ENCODE results near the gene OSBPL8. TPM values are rescaled to one million over a fixed set of nuclear protein-coding genes. Genes with fewer than 3 reads are reported as not detected.

Gene OSBPL8
- total RNA-seq, 1 experiment from 2014 or later = 43.7 TPM

DNA sequence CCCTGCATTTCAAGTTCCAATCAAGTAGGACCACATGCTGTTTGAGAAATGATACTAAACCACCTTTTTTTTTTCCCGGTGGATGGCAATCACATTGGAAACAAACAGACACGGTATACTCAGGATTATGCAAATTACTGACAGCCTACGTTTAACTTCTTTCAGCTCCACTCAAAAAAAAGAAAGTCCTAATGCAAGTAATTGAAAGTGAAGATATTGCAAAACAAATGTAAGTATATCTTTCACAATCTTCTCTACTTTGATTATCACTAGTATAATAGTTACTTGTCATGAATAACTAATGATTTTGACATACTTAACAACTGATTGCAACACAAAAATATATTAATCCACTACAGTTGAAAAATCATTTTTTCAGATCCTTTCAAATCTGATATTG is 2.6 kb upstream of the OSBPL8 start:
- DNase-seq = no peak
- H3K36me3 ChIP-seq = peaks cover 2% of the 10 kb centered on the region; the same call in 1 of the 2 replicates
- H3K4me3 ChIP-seq = no peak overlapping the region
- no peaks in the 10 kb centered on the region for H3K9me3 ChIP-seq
- H3K27me3 ChIP-seq = no peaks in the 10 kb centered on the region

DNA sequence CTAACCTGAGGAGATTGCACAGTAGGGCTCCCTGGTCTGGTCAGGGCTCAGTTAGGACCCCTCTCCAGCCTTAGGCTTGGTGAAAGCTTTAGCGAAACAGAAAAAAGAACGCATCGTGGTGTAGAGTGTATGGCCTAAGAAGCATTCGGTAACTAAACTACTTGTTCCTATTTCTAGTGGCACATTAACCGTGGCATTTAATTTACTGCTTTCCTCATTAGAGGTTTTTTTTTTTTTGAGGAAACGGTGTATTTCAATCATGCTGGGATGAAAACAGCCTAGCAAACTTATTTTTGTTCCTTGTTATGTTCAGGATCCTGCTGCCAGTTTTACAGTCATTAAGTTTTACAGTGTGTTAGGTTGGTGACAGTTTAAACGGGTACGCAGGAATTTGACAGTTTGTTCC is 518 bp upstream of the OSBPL8 start:
- H3K27me3 ChIP-seq = no peaks in the 10 kb centered on the region
- peaks cover 2% of the 10 kb centered on the region; the same call in 1 of the 2 replicates for H3K36me3 ChIP-seq
- no peaks in the 10 kb centered on the region for H3K9me3 ChIP-seq
- H3K4me3 ChIP-seq = peak overlapping the region; percentile 94
- DNase-seq = no peak

DNA sequence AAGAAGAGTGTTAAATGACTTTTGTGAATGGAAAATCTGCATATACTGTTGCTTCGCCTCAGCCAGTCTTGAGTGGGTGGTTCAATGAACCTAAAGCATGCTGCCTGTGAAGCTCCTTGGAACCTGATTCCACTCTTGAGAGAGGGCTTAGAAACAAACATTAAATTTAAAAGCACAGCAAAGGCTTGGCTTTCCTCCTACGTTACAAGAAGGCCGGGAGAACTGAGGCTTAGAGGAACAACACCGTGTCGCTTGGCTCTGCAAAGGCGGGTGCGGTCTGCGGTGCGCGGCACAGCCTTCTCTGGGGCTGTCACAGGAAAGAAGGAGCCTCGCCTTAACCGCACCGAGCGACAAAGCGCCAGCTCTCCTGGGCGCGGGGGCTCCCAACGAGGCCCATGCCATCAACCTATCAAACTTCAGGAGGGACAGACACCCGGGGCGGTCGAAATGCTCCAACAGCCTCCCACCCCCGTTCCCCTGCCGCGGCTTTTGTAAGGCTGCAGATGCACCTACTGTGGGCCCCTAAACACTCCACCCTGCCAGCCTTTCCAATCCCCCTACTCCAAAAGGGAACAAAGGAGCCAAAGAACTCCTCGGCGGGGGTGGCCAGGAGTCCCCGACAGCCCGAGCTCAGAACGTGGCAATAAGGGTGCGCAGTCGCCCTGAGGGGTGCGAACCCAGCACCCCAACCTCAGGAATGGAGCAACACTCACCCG is 729 bp downstream of the OSBPL8 start:
- Histone ChIP-seq H3K27me3 (no peaks in the 10 kb centered on the region), H3K9me3 (no peaks in the 10 kb centered on the region), H3K4me3 (peak overlapping the region; percentile 94), H3K36me3 (peaks cover 2% of the 10 kb centered on the region; the same call in 1 of the 2 replicates)
- peak; percentile 40 for DNase-seq

DNA sequence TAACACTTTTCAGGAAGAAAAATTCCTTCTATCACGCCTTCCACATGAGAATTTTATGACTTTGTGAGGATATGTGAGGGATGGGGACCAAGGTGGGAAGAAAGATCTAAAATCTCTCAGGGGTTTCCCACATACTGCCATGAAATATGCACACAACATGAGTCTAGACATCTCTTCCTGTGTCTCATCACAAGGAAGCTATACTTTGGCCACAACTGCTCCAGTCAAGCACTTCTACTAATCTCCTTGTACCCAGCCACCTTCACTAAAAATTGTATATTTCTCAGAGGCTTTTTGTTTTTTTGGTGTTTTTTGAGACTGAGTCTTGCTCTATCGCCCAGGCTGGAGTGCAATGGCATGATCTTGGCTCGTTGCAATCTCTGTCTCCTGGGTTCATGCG is 3.2 kb downstream of the OSBPL8 start:
- no peak for DNase-seq
- Histone ChIP-seq H3K27me3 (no peaks in the 10 kb centered on the region), H3K4me3 (no peak overlapping the region), H3K36me3 (peaks cover 2% of the 10 kb centered on the region; the same call in 1 of the 2 replicates), H3K9me3 (no peaks in the 10 kb centered on the region)

DNA sequence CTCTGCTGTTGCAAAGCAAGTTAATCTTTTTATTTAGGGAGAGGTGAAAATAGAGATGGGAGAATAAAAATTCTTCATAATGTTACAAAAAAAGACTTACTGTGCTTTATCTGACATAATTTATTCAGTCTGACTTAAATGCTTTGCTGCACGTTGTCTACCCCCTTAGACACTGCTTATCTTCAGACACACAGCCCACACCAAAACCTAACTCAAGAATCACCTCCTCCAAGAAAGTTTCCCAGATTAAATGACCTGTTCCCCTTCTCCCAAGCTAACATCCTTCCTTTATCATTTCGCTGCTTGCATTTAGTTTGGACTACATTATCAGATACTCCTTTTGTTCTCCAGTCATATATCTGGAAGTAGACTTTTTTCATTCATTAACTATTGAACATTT is 3.8 kb downstream of the OSBPL8 start:
- Histone ChIP-seq H3K27me3 (no peaks in the 10 kb centered on the region), H3K36me3 (peaks cover 2% of the 10 kb centered on the region; the same call in 1 of the 2 replicates), H3K4me3 (no peak overlapping the region), H3K9me3 (no peaks in the 10 kb centered on the region)
- DNase-seq = no peak

DNA sequence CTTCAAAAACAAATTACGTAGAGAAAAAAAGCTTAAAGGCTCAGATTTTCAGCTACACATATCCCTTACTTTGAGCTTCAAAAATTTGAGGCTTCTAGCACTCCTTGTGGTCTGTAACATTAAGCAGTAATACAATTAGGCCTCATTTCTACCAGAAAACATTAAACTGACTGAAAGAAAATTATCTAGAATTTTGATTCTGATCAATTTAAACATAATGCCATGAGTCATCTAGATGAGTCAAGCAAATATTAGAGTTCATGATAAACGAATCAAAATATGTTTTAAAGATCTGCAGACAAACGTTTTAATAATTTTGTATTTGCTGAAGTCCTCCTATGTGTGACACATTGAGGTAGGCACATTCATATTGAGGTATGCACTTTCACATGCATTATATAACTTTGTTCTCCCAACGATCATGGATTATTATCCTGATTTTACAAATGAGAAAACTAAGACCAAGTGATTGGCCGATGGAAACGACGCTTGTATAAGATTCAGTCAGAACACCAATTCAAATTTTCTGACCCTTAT is 4.3 kb downstream of the OSBPL8 start:
- Histone ChIP-seq H3K4me3 (no peak overlapping the region), H3K27me3 (no peaks in the 10 kb centered on the region), H3K9me3 (no peaks in the 10 kb centered on the region), H3K36me3 (peaks cover 2% of the 10 kb centered on the region; the same call in 1 of the 2 replicates)
- no peak for DNase-seq

DNA sequence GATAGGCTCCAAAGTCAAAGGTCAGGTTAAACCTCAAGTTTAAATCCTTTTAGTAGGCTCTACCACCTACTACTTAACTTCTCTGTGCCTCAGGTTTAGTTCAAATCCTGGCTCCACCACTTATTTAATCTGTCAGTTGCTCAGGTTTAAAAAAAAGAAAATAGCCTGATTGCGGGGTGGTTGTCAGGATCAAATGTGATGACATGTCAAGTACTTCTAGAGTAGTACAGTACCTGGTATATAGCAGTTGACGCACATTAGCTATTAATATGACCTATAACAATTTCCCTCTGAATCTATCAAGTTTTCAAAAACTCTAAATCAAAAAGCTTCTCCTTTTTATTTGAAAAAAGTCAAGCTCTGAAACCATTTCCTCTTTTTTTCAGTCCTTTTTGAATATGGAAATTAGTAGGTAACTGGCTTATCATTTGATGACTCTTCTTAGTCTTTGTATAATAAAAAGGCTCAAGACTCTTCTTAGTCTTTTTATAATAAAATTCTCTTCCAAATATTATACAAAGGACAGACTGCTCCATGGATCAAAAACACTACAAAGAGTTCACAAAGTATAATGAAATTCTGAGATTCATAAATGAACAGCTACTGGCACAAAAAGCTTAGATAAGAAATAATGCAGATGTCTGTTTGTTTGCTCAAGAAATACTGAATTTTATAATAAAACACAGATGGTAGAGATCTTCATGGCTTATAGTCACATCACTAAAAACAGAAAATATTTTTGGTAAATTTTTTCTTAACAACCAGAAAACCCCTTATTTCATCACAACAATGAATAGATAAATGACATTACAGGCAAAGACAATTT is 5.0 kb downstream of the OSBPL8 start:
- no peak for DNase-seq
- H3K4me3 ChIP-seq = no peak overlapping the region
- no peaks in the 10 kb centered on the region for H3K9me3 ChIP-seq
- no peaks in the 10 kb centered on the region for H3K27me3 ChIP-seq
- peaks cover 2% of the 10 kb centered on the region; the same call in 1 of the 2 replicates for H3K36me3 ChIP-seq

DNA sequence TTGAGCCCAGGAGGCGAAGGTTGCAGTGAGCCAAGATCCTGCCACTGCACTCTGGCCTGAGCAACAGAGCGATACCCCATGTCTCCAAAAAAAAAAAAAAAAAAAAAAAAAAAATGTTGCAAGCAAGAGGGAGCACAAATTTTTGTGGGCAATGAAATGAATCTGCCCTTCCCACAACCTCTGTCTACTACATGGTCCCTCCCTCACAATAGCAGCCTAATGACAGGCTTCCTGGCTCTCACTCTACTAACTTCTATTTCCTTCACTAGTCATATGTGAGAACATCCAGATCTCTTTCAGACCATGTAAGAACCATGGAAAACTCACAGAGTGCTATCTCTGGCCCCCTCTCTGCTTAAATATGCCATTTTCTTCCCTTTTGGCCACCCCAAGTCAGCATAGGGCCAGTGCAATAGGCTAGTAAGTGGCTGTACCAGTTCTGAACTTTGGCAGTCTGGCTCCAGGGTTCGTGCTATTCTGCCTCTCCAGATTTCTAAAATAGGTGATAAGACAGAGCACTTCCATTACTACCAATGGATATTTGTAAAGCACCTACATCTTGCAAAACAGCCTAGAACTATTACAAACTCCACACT is 7.1 kb downstream of the OSBPL8 start:
- no peaks in the 10 kb centered on the region; the same call in 1 of the 2 replicates for H3K36me3 ChIP-seq
- no peaks in the 10 kb centered on the region for H3K27me3 ChIP-seq
- no peak overlapping the region for H3K4me3 ChIP-seq
- no peak for DNase-seq
- no peaks in the 10 kb centered on the region for H3K9me3 ChIP-seq

DNA sequence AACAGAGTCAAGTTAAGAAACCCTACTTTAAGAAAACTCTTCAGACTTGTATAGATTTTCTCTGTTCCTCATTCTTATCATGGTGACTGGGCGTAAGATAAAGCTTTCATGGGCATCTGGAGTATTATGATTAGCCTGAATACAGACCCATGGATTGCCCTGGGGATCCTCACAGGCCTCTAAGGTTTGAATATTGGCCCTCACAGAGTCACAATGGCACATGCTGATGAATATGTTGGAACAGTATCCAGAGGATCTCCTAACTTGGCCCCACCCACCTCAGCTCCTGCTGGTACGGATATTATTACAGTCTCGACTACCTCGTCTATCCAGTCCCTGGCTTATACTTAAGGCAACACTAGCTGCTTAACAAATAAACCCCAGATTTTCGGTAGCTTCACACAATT is 8.1 kb downstream of the OSBPL8 start:
- no peaks in the 10 kb centered on the region for H3K9me3 ChIP-seq
- no peaks in the 10 kb centered on the region for H3K36me3 ChIP-seq
- no peaks in the 10 kb centered on the region for H3K27me3 ChIP-seq
- H3K4me3 ChIP-seq = no peak overlapping the region
- no peak for DNase-seq

DNA sequence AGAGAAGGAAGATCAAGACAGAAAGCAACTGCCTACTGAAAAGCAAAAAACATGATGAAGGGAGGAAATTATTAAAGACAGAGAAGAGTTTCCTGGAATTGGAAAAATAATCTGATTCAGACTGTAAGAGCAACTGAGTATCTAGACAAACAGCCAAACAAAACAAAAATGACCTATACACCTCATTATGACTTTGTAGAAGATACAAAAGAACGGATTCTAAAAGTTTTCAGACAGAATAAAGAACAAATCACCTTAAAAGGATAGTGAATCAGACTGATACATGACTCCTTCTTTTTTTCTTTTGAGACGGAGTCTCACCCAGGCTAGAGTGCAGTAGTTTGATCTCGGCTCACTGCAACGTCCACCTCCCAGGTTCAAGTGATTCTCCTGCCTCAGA is 10.4 kb downstream of the OSBPL8 start:
- DNase-seq = no peak
- Histone ChIP-seq H3K36me3 (no peaks in the 10 kb centered on the region), H3K9me3 (no peaks in the 10 kb centered on the region), H3K4me3 (no peak overlapping the region), H3K27me3 (no peaks in the 10 kb centered on the region)

DNA sequence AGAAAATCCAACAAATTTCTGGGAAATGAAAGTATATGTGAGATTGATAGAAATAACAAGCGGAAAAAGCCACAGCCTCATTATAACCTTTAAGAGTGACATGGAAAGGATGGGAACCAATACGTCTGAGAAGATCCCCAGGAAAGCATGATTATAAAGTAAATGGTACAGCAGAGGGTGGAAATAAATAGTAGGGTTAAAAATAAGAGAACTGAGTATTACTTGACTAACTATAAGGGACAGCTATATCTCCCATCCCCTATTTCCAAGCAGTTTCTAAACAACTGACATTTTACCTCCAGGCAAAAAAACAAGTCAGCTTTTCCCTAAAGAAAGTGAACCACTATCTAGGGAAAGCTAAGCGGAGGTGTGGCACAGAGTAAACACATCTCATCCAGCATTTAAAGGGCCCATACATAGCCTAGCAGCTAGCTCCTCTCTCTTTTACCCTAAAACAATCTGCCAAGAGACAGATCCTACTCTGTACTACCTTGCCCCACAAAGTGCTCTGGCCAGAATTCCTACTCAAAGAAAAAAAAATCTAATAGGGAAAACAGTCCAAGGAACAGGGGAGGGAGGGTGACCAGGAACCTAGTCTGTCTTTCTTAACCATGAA is 11.2 kb downstream of the OSBPL8 start:
- H3K4me3 ChIP-seq = no peak overlapping the region
- H3K27me3 ChIP-seq = no peaks in the 10 kb centered on the region
- H3K36me3 ChIP-seq = no peaks in the 10 kb centered on the region
- no peaks in the 10 kb centered on the region for H3K9me3 ChIP-seq
- no peak for DNase-seq

DNA sequence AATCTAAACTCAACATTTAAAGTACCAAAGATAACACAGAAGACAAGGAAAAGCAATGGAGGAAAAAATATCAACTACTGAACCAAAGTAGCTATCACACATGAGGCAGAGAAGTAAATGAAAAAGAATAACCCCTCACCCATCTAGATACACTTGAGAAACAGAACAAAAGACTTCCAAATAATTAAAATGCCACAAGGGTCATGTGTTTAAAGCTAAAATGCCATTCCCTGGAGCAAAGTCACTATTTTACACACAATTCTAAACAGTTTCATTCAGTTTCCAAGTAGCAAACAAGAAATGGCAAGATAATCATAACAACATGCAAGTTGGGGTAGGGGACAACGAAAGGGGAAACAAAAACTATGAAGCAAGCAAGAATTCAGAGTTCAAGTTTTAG is 12.0 kb downstream of the OSBPL8 start:
- Histone ChIP-seq H3K27me3 (no peaks in the 10 kb centered on the region), H3K9me3 (no peaks in the 10 kb centered on the region)
- DNase-seq = no peak

DNA sequence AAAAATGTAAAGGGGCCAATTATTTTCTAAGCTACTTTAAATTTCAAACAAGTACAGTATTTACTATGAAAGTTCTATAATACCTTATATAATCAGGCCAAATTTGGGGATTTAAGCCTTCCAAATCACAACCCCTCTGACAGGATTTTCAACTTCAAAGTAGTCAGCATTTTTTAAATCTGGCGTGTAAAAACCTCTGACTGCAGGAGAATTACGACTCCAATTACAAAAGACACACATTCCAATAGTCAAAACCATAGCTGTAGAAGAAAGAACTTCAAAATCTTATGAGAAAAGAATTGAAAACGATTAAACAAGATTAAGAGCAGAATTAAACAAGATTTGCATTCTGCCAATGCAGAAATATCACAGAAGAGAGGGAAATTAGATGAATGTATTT is 12.7 kb downstream of the OSBPL8 start:
- H3K9me3 ChIP-seq = no peaks in the 10 kb centered on the region
- no peaks in the 10 kb centered on the region for H3K27me3 ChIP-seq
- no peak overlapping the region for H3K4me3 ChIP-seq
- no peaks in the 10 kb centered on the region for H3K36me3 ChIP-seq
- DNase-seq = no peak

More for the DNA sequence above, 12.0 kb downstream of the OSBPL8 start:
- Histone ChIP-seq H3K36me3 (no peaks in the 10 kb centered on the region), H3K4me3 (no peak overlapping the region)

DNA sequence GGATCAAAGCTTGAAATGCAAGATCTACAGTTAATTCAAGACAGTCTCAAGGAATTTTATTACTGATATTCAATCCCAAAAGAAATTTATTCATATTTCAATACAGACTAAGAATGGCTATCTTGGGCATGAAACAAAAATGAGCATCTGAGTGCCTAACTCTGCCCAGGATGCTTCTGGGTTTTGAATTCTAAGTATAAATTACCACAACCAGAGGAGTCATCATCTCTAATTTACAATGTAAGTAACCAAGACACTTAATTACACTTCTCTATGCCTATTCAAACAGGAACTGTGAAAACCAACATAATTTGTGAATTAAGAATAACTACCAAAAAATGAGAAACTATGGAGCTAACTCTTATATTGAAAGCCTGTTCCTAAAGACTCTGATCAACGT is 14.1 kb downstream of the OSBPL8 start:
- no peak for DNase-seq
- Histone ChIP-seq H3K36me3 (no peaks in the 10 kb centered on the region), H3K27me3 (no peaks in the 10 kb centered on the region), H3K9me3 (no peaks in the 10 kb centered on the region), H3K4me3 (no peak overlapping the region)

DNA sequence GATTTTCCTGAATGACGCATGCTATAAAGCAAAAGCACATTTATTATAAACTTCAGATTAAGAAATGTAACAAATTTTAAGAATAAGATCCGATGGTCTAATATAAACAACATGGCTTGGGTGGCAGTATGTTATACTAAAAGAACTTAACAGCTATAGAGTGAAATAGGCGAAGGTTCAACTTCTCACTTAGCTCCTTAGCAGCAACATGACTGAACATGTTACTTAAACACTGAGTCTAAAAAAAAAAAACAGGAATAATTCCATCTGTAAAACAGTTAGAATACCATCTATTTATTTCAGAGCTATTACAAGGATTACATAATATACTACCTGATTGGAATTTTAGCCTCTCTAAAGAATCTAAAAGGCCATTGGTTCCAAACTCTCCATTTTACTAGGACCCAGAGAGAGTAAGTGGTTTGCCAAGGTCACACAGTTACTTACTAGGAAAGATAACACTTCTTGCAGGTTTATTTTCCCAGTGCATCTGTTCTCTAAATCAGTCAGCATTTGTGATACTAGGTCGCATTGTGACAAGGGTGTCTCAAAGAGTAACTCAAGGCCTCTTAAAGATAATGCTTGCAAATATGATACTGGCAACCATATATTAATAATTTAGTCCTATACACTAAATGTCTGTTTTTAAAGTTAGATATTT is 14.8 kb downstream of the OSBPL8 start:
- H3K4me3 ChIP-seq = no peak overlapping the region
- no peaks in the 10 kb centered on the region for H3K36me3 ChIP-seq
- H3K27me3 ChIP-seq = no peaks in the 10 kb centered on the region
- no peak for DNase-seq
- H3K9me3 ChIP-seq = no peaks in the 10 kb centered on the region

DNA sequence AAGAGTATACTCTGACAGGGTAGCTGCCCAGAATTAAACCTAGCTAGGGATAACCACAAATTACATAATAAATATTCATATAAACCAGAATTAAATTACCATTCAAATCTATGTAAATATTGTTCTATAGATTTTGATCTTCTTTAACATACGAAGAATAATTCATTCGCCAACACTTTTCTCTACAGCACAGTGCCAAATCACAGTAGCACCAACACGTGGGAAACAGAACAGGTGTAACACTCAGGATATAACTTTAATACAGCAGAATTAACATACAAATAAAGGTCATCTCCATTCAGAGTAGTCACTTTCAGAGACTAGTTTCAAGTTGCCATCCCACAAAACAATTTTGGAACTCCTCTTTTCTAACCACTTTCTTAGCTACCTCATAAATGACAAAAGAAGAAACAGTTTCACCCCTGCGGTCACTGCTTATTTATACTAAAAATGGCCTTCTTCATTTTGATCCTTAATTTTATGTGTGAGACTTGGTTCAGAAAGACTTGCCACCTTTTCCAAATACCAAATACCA is 15.7 kb downstream of the OSBPL8 start:
- no peaks in the 10 kb centered on the region for H3K36me3 ChIP-seq
- H3K27me3 ChIP-seq = no peaks in the 10 kb centered on the region
- H3K4me3 ChIP-seq = no peak overlapping the region
- DNase-seq = no peak
- H3K9me3 ChIP-seq = no peaks in the 10 kb centered on the region

All from MG63 (cell line).